Activated CD4-positive, CD25-positive, alpha-beta regulatory T cell treated with anti-CD3 and anti-CD28 coated beads, Interleukin-2, amount 50 U/mL, for 72 hours (primary cell): ENCODE data around the gene HPN.
"Not testable (repeated sequence)": the region's sequence is repeated elsewhere in the genome, so short reads cannot be mapped to it uniquely, and the experiment has no call there.

Source experiments
- DNase-seq: peaks from one replicate; pipeline ENCODE4 v3.0.0; 2021

HPN gene

GRCh38 chr19:35028600-35028885 is 13.0 kb upstream of the HPN start:
- not testable (repeated sequence) for DNase-seq

GRCh38 chr19:35029275-35029736 is 12.2 kb upstream of the HPN start:
- not testable (repeated sequence) for DNase-seq

- DNase-seq: no peak
Observed at GRCh38 chr19:35029737-35030256, 11.7 kb upstream of the HPN start.

- peak; percentile 65 for DNase-seq
Observed at GRCh38 chr19:35030257-35031071, 11.1 kb upstream of the HPN start, which contains the start of gene SCN1B. SCN1B (plus strand) TSS chr19:35030470; CDS start chr19:35030821, 351 bp downstream.

- no peak for DNase-seq
Observed at GRCh38 chr19:35031072-35031881, 10.2 kb upstream of the HPN start.

- no peak for DNase-seq
Observed at GRCh38 chr19:35032356-35032865, 9.1 kb upstream of the HPN start.

GRCh38 chr19:35033067-35034004 is 8.2 kb upstream of the HPN start:
- no peak for DNase-seq

- no peak for DNase-seq
Observed at GRCh38 chr19:35034005-35034502, 7.5 kb upstream of the HPN start.

GRCh38 chr19:35034588-35035382 is 6.7 kb upstream of the HPN start:
- no peak for DNase-seq

- DNase-seq: no peak
Observed at GRCh38 chr19:35037716-35038622, 3.6 kb upstream of the HPN start.

GRCh38 chr19:35038623-35039512 is 2.7 kb upstream of the HPN start:
- DNase-seq: no peak

GRCh38 chr19:35039881-35040825 is 1.4 kb upstream of the HPN start:
- DNase-seq: no peak

- DNase-seq: no peak
Observed at GRCh38 chr19:35040826-35041547, 534 bp upstream of the HPN start.

GRCh38 chr19:35042056-35042730 is 672 bp downstream of the HPN start:
- DNase-seq: no peak

GRCh38 chr19:35042954-35043604 is 1.6 kb downstream of the HPN start:
- no peak for DNase-seq

- DNase-seq: no peak
Observed at GRCh38 chr19:35043906-35044305, 2.4 kb downstream of the HPN start.
